Measurements from ENCODE around the gene METTL14. TPM values are rescaled to one million over a fixed set of nuclear protein-coding genes. Genes with fewer than 3 reads are reported as not detected.

Gene METTL14
- total RNA-seq, 1 donor from 2014 or later, result 45.0 TPM

- H3K4me1 Mint-ChIP-seq (ENCODE audit: unreplicated experiment), result peaks cover 16% of the 10 kb centered on the region
- no peak overlapping the region for H3K27ac Mint-ChIP-seq (ENCODE audit: unreplicated experiment)
- no peak for DNase-seq (ENCODE audit: low spot score)
- H3K36me3 Mint-ChIP-seq (ENCODE audit: low read depth, unreplicated experiment), result peaks cover 28% of the 10 kb centered on the region
- H3K4me3 Mint-ChIP-seq (ENCODE audit: unreplicated experiment), result no peak overlapping the region
- TF ChIP-seq CTCF (IDR thresholded peaks at IDR 0.05; ENCODE audit: unreplicated experiment), result no peak
- H3K27me3 Mint-ChIP-seq (ENCODE audit: unreplicated experiment), result peaks cover 2% of the 10 kb centered on the region
- no peaks in the 10 kb centered on the region for H3K9me3 Mint-ChIP-seq (ENCODE audit: unreplicated experiment)
Observed at GRCh38 chr4:118749347-118749988, 64.3 kb downstream of the METTL14 start.

- no peak for DNase-seq (ENCODE audit: low spot score)
- peaks cover 23% of the 10 kb centered on the region for H3K36me3 Mint-ChIP-seq (ENCODE audit: low read depth, unreplicated experiment)
- peaks cover 2% of the 10 kb centered on the region for H3K4me1 Mint-ChIP-seq (ENCODE audit: unreplicated experiment)
- TF ChIP-seq CTCF (IDR thresholded peaks at IDR 0.05; ENCODE audit: unreplicated experiment), result no peak
- peaks cover 2% of the 10 kb centered on the region for H3K27me3 Mint-ChIP-seq (ENCODE audit: unreplicated experiment)
- H3K27ac Mint-ChIP-seq (ENCODE audit: unreplicated experiment), result no peak overlapping the region
- H3K9me3 Mint-ChIP-seq (ENCODE audit: unreplicated experiment), result no peaks in the 10 kb centered on the region
- H3K4me3 Mint-ChIP-seq (ENCODE audit: unreplicated experiment), result peak overlapping the region; percentile 80
Observed at GRCh38 chr4:118751629-118752323, 66.6 kb downstream of the METTL14 start.

- no peak overlapping the region for H3K4me3 Mint-ChIP-seq (ENCODE audit: unreplicated experiment)
- no peaks in the 10 kb centered on the region for H3K4me1 Mint-ChIP-seq (ENCODE audit: unreplicated experiment)
- no peak for TF ChIP-seq CTCF (IDR thresholded peaks at IDR 0.05; ENCODE audit: unreplicated experiment)
- no peak for DNase-seq (ENCODE audit: low spot score)
- H3K27ac Mint-ChIP-seq (ENCODE audit: unreplicated experiment), result peak overlapping the region; percentile 31
- H3K27me3 Mint-ChIP-seq (ENCODE audit: unreplicated experiment), result no peaks in the 10 kb centered on the region
- peaks cover 27% of the 10 kb centered on the region for H3K36me3 Mint-ChIP-seq (ENCODE audit: low read depth, unreplicated experiment)
- H3K9me3 Mint-ChIP-seq (ENCODE audit: unreplicated experiment), result no peaks in the 10 kb centered on the region
Observed at GRCh38 chr4:118752551-118752950, 67.4 kb downstream of the METTL14 start.

- no peaks in the 10 kb centered on the region for H3K27me3 Mint-ChIP-seq (ENCODE audit: unreplicated experiment)
- H3K36me3 Mint-ChIP-seq (ENCODE audit: low read depth, unreplicated experiment), result peaks cover 27% of the 10 kb centered on the region
- no peaks in the 10 kb centered on the region for H3K4me1 Mint-ChIP-seq (ENCODE audit: unreplicated experiment)
Observed at GRCh38 chr4:118753096-118753495, 67.9 kb downstream of the METTL14 start.

More at GRCh38 chr4:118753096-118753495, 67.9 kb downstream of the METTL14 start:
- TF ChIP-seq CTCF (IDR thresholded peaks at IDR 0.05; ENCODE audit: unreplicated experiment), result no peak
- no peak for DNase-seq (ENCODE audit: low spot score)
- H3K4me3 Mint-ChIP-seq (ENCODE audit: unreplicated experiment), result no peak overlapping the region
- H3K27ac Mint-ChIP-seq (ENCODE audit: unreplicated experiment), result peak overlapping the region; percentile 31
- no peaks in the 10 kb centered on the region for H3K9me3 Mint-ChIP-seq (ENCODE audit: unreplicated experiment)

Measured in endothelial cell (in vitro differentiated cells).